DOHH2 (cell line): ENCODE results near the gene CDHR1.
"Not testable (repeated sequence)": the region's sequence is repeated elsewhere in the genome, so short reads cannot be mapped to it uniquely, and the experiment has no call there.

Experiments used
- H3F3A ChIP-seq: fragments of 200-600 bp; sonication (generic), shearing (Covaris generic); 2 replicates; pipeline ENCODE4 v1.6.0; 2016; ENCODE audit warnings: antibody characterized with exemption, mild to moderate bottlenecking; ENCODE audit not compliant: control insufficient read depth, insufficient read depth
- H3K27ac ChIP-seq: fragments of 200-600 bp; sonication (generic); 2 replicates; pipeline ENCODE4 v1.5.1; 2014; ENCODE audit warnings: low read depth, mild to moderate bottlenecking, low read length, moderate library complexity
- H3K27me3 ChIP-seq: fragments of 200-600 bp; sonication (generic); 2 replicates; pipeline ENCODE4 v1.6.1; 2014; ENCODE audit warnings: mild to moderate bottlenecking, low read length, mixed read lengths; ENCODE audit not compliant: control insufficient read depth
- H3K36me3 ChIP-seq: fragments of 200-600 bp; sonication (generic); 2 replicates; pipeline ENCODE4 v1.6.1; 2014; ENCODE audit warnings: mild to moderate bottlenecking, low read length, moderate library complexity, mixed read lengths; ENCODE audit not compliant: control insufficient read depth
- H3K4me1 ChIP-seq: fragments of 200-600 bp; sonication (generic); 2 replicates; pipeline ENCODE4 v1.6.1; 2014; ENCODE audit warnings: mild to moderate bottlenecking, low read length, mixed read lengths; ENCODE audit not compliant: control insufficient read depth
- H3K4me2 ChIP-seq: fragments of 200-600 bp; sonication (generic); 2 replicates; pipeline ENCODE4 v1.6.0; 2014; ENCODE audit warnings: mild to moderate bottlenecking, low read length, moderate library complexity
- H3K4me3 ChIP-seq: fragments of 200-600 bp; sonication (generic); 2 replicates; pipeline ENCODE4 v1.5.1; 2014; ENCODE audit warnings: mild to moderate bottlenecking, low read length, mixed read lengths
- H3K79me2 ChIP-seq: fragments of 200-600 bp; sonication (generic); 2 replicates; pipeline ENCODE4 v1.6.1; 2014; ENCODE audit warnings: mild to moderate bottlenecking, low read length, mixed read lengths; ENCODE audit not compliant: control insufficient read depth
- H3K9me2 ChIP-seq: fragments of 200-600 bp; sonication (generic); replicated peaks from 2 replicates; pipeline ENCODE4 v1.6.1; 2014; ENCODE audit warnings: mild to moderate bottlenecking, low read length, mixed read lengths; ENCODE audit not compliant: control insufficient read depth
- H3K9me3 ChIP-seq: fragments of 200-600 bp; sonication (generic); 2 replicates; pipeline ENCODE4 v1.6.1; 2014; ENCODE audit warnings: antibody characterized with exemption, low read length, mixed read lengths; ENCODE audit not compliant: control insufficient read depth, insufficient read depth
- H4K20me1 ChIP-seq: fragments of 200-600 bp; sonication (generic); 2 replicates; pipeline ENCODE4 v1.6.0; 2014; ENCODE audit warnings: low read depth, mild to moderate bottlenecking, antibody characterized with exemption, low read length, moderate library complexity; ENCODE audit not compliant: control insufficient read depth, insufficient read depth
- CTCF ChIP-seq: fragments of 200-600 bp; sonication (generic); IDR thresholded peaks from one replicate; pipeline ENCODE4 v1.5.1; 2014; ENCODE audit warnings: antibody characterized with exemption, mild to moderate bottlenecking, low read depth, low read length; ENCODE audit not compliant: poor library complexity, severe bottlenecking
- EZH2phosphoT487 ChIP-seq: fragments of 200-600 bp; sonication (generic); IDR thresholded peaks from 2 replicates; pipeline ENCODE4 v1.6.1; 2017; ENCODE audit warnings: borderline replicate concordance, mild to moderate bottlenecking, antibody characterized with exemption, low read length, moderate library complexity, mixed read lengths

CDHR1 gene

GRCh38 chr10:84194424-84195043, at the start of gene CDHR1:
Gene CDHR1 (plus strand): TSS chr10:84194537. CDS start chr10:84194761, 224 bp downstream.
- H3K27me3 ChIP-seq, result peaks cover 53% of the 10 kb centered on the region
- H3K79me2 ChIP-seq, result no peaks in the 10 kb centered on the region
- H4K20me1 ChIP-seq, result no peaks in the 10 kb centered on the region
- H3K4me1 ChIP-seq, result peaks cover 4% of the 10 kb centered on the region; the same call in 1 of the 2 replicates
- no peaks in the 10 kb centered on the region for H3K36me3 ChIP-seq
- peak within 1 kb of the TSS; percentile 62 for H3K4me2 ChIP-seq
- H3F3A ChIP-seq, result no peaks in the 10 kb centered on the region
- no peak within 1 kb of the TSS for H3K27ac ChIP-seq
- H3K9me3 ChIP-seq, result no peaks in the 10 kb centered on the region
- peak within 1 kb of the TSS; percentile 55 for H3K4me3 ChIP-seq
- TF ChIP-seq EZH2phosphoT487, result no peak
- no peak for TF ChIP-seq CTCF
- H3K9me2 ChIP-seq, result no peaks in the 10 kb centered on the region

GRCh38 chr10:84147347-84147746, 47.0 kb upstream of the CDHR1 start:
- Histone ChIP-seq H4K20me1 (no peaks in the 10 kb centered on the region), H3K79me2 (peaks cover 3% of the 10 kb centered on the region; the same call in 1 of the 2 replicates), H3K36me3 (peaks cover 94% of the 10 kb centered on the region), H3K4me2 (no peak overlapping the region), H3F3A (peaks cover 4% of the 10 kb centered on the region; the same call in 1 of the 2 replicates), H3K27me3 (no peaks in the 10 kb centered on the region), H3K4me3 (no peak overlapping the region), H3K27ac (no peak overlapping the region), H3K9me2 (no peaks in the 10 kb centered on the region), H3K9me3 (no peaks in the 10 kb centered on the region), H3K4me1 (peaks cover 4% of the 10 kb centered on the region; the same call in 1 of the 2 replicates)
- no peak for TF ChIP-seq CTCF
- no peak for TF ChIP-seq EZH2phosphoT487

- not testable (repeated sequence) for H3K27ac ChIP-seq, H3K79me2 ChIP-seq, H3K4me1 ChIP-seq, H3K9me2 ChIP-seq, H3K4me3 ChIP-seq, H3K9me3 ChIP-seq, H3K4me2 ChIP-seq, H3F3A ChIP-seq, H3K27me3 ChIP-seq, H4K20me1 ChIP-seq
- peak; percentile 39 for TF ChIP-seq CTCF
- peaks cover 94% of the 10 kb centered on the region for H3K36me3 ChIP-seq
These were observed 46.2 kb upstream of the CDHR1 start for GRCh38 chr10:84148006-84148597.
